ENCODE measurements around the gene ZNF555.
A peak's percentile ranks its signal among the peaks of the same experiment; 100 is the strongest.
"Not testable (repeated sequence)": the region's sequence is repeated elsewhere in the genome, so short reads cannot be mapped to it uniquely, and the experiment has no call there.

ZNF555 gene

DNA sequence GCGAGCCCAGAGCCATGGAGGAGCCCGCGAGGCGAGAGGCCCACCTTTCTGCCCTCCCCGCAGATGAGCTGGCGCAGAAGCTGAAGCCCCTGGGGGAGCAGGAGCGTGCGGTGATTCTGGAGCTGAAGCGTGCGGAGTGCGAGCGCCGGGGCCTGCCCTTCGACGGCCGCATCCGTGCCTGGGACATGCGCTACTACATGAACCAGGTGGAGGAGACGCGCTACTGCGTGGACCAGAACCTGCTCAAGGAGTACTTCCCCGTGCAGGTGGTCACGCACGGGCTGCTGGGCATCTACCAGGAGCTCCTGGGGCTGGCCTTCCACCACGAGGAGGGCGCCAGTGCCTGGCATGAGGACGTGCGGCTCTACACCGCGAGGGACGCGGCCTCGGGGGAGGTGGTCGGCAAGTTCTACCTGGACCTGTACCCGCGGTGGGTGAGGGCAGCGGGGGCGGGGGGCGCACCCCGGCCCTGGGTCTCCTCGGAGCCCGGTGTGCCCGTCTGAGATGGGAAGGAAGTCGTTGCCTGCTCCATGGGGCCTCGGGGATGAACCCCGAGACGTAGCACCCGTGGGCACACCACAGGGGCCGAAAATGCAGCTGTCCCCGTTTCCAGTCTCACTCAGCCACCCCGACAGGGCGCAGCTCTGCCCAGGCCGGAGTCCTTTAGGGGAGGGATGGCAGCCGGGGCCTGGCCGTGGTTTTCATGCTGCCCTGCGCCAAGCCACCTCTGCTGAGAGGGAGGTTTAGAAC is 33.7 kb upstream of the ZNF555 start:
- DNase-seq (ENCODE audit: low read depth in 2 of 3, low spot score in 2 of 3) = no peak

DNA sequence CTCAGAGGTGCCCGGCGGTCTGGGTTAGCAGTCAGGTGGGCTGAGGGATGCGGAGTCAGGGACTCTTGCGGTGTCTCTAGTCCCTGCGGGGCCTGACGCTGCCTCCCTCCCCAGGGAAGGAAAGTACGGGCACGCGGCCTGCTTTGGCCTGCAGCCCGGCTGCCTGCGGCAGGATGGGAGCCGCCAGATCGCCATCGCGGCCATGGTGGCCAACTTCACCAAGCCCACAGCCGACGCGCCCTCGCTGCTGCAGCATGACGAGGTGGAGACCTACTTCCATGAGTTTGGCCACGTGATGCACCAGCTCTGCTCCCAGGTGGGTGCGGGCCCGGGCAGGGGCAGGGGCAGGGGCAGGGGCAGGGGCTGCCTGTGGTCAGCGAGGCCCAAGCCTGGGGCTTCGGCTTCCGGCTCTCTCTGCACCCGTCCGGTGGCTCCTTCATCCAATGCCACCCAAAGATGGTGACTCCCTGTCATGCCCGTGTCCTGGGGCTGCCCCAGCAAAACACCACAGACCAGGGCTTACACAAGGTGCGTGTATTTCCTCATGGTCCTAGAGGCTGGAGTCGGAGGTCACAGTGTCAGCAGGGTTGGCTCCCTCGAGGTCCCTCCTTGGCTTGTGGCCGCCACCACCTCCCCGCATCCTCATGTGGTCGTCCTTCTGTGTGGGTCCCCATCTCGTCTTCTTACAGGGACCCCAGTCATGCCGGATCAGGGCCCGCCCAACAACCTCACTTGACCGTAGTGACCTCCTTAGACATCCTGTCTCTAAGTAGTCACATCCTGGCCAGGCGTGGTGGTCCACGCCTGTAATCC is 32.9 kb upstream of the ZNF555 start:
- DNase-seq (ENCODE audit: low read depth in 2 of 3, low spot score in 2 of 3) = no peak

- no peak for DNase-seq (ENCODE audit: low read depth in 2 of 3, low spot score in 2 of 3)
Observed at GRCh38 chr19:2809387-2810140, 31.7 kb upstream of the ZNF555 start.

DNA sequence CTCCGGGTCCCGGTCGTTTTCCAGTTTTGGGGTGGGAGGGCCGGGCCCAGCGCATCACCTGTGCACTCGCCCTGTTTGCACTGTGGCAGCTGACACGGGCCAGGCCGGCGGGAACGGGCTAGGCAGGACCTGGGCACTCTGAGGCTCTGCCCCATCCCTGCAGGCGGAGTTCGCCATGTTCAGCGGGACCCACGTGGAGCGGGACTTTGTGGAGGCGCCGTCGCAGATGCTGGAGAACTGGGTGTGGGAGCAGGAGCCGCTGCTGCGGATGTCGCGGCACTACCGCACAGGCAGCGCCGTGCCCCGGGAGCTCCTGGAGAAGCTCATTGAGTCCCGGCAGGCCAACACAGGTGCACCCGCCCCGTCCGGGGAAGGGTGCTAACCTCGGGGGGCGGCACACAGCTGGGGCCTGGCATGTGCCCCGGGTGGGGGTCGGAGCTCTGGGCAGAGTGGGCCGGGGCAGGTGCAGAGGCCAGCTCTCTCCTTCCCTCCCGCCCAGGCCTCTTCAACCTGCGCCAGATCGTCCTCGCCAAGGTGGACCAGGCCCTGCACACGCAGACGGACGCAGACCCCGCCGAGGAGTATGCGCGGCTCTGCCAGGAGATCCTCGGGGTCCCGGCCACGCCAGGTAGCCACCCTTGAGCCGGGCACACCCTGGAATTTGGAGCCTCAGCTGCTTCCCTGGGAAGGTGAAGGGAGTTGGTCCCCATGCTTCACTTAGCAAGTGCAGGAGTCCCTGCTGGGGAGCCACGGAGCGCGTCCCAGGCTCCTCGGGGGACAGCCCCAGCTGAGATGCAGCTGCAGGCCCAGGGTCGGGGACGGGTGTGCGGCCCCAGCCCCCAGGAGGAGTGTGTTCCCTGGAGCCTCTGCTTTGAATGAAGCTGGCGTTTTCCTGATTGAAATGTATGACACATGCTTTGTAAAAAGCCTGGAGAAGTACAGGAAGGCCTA is 30.9 kb upstream of the ZNF555 start:
- DNase-seq (ENCODE audit: low read depth in 2 of 3, low spot score in 2 of 3) = no peak

DNA sequence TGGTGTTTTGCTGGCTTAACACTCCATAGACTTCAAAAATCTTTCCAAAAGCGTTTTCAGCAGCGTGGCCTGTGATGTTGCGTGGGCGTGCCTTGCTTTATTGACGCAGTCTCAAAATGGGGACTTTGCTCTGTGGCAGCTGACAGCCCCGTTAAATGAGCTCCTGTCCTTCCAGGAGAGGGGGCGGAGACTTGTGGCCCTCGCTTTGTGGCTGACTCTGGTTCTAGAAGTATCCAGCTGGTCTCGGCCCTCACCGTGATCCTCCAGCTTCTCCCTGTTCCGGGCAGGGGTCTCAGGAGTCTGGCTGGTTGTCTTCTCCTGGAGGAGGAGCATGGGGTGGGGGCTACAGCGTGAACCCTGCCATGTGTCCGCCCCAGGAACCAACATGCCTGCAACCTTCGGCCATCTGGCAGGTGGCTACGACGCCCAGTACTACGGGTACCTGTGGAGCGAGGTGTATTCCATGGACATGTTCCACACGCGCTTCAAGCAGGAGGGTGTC is 30.0 kb upstream of the ZNF555 start:
- DNase-seq (ENCODE audit: low read depth in 2 of 3, low spot score in 2 of 3) = no peak

- DNase-seq (ENCODE audit: low read depth in 2 of 3, low spot score in 2 of 3) = no peak
Observed at GRCh38 chr19:2811735-2812413, 29.4 kb upstream of the ZNF555 start.

DNA sequence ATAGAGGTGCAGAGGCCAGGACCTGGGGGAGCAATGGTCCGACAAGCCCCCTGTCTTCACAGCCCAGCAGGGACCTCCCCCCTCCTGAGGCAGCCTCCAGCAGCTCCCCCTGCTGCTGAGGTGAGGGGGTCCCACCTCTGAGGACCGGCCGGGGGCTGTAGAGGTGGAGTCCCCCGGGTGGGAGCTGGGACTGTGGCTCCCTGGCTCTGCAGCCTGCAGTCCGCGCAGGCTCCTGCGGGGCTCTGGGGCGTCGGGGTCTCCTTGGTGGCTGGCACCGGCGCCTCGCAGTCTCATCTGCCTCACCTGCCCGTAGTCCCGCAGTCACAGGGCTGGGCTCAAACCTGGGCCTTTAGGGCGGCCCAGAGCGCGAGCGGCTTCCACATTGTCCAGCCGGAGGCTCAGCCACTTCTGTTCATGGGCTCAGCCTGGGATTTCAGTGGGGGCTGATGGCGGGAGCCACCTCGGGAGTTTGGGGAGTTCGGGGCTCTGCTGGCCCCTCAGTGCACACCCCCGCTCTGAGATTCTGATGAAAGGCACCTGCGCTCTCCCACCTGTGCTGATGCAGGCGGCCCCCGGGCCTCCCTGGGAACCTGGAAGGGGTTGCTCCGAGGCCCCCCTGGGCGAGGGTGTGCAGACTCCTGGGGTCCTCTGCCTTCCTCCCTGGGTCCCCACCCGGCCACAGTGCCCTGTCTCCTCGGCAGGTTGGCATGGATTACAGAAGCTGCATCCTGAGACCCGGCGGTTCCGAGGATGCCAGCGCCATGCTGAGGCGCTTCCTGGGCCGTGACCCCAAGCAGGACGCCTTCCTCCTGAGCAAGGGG is 28.7 kb upstream of the ZNF555 start:
- DNase-seq (ENCODE audit: low read depth in 2 of 3, low spot score in 2 of 3) = no peak

DNA sequence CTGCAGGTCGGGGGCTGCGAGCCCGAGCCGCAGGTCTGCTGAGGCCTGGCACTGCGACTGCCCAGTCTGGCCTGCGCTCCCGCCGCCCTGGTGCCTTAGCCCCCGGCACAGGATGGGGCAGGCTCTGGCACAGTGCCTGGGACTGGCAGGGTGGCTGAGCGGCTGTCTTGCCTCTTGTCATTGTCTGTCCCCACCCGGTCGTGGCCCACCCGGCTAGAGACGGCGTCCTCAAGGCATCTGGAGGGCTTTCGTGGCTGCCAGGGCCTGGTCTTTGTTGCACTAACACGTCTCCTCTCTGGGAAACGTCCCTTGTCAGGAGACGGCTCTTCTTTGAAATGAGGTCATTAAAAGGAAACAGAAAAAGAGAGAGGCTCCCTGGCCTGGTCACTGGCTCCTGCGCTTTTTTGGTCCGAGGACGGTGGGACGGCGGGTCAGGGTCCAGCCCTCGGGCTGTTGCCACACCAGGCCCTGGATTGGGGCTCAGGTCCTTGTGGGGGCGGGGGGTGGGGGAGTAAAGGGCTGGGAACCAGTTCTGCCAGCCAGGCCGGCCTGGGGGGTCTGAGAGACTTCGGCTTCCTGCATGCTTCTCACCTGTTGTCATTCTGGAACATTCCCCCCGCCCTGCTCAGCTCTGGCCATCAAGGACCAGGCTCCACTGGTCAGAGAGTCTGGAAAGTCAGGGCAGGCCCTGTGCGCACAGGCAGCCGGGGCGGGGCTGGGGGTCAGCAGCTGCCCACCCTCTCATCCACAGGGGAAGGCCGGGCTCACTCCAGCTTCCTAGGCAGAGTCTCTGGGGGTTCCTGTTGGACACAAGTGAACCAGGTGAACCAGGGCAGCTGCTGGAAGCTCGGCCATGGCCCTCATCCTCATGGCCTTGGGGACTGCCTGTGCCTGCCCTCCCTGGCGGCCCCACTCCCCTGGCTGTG is 27.8 kb upstream of the ZNF555 start:
- no peak for DNase-seq (ENCODE audit: low read depth in 2 of 3, low spot score in 2 of 3)

DNA sequence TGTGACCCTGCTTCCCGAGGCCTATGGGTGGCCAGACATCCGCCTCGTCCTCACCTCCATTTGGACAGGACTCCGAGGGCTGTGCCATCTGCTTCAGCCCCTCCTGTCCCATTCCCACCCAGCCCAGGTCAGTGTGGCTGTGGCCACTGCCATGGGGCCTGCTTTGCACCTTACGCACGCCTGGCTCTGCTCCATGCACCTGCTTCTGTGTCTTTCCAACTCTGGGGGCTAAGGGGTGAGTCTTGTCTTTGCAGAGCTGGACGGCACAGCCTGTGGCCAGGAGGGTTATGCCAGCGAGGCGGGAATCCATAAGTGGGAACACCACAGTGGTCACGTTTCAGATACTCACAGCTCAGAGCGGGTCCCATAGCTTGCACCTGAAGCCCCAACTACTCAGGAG is 26.8 kb upstream of the ZNF555 start:
- DNase-seq (ENCODE audit: low read depth in 2 of 3, low spot score in 2 of 3) = no peak

- DNase-seq (ENCODE audit: low read depth in 2 of 3, low spot score in 2 of 3) = no peak
Observed at GRCh38 chr19:2815191-2815614, 26.1 kb upstream of the ZNF555 start.

DNA sequence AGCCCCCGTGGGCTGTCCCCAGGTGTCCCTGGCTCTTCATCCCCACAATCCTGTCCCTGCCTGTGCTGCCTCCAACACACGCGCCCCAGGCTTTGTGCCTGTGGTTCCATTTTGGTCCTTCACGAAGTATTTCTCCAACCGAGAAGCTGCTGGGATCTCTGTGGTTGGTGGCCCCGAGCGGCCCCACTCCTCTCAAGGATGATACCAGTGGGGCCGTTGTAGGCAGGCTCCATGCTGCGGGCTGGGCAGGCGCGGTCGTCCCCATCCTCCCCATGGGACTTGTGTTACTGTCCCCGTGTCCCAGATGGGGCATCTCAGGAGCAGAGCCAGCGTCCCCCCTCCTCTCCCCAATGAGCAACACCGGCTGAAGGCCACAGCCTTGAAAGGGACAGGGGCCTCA is 25.4 kb upstream of the ZNF555 start:
- no peak for DNase-seq (ENCODE audit: low read depth in 2 of 3, low spot score in 2 of 3)

DNA sequence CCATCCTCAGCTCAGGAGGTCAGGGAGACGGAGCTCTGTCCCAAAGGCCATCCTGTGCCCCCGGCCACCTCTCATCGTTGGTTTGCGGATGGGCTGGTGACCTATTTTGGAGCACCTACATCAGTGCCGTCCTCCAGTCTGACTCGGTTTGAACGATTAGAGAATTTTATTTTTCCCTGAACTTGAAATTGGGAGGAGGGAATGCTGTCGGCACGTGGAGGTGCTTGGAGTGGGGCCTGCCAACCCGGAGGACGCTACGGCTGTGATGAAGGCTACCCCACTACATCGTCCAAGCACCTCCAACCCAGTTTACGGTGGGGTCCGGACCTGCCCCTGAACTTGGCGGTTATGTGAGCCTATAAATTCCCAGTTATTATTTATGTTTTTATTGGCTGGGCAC is 24.6 kb upstream of the ZNF555 start:
- DNase-seq (ENCODE audit: low read depth in 2 of 3, low spot score in 2 of 3) = no peak

DNA sequence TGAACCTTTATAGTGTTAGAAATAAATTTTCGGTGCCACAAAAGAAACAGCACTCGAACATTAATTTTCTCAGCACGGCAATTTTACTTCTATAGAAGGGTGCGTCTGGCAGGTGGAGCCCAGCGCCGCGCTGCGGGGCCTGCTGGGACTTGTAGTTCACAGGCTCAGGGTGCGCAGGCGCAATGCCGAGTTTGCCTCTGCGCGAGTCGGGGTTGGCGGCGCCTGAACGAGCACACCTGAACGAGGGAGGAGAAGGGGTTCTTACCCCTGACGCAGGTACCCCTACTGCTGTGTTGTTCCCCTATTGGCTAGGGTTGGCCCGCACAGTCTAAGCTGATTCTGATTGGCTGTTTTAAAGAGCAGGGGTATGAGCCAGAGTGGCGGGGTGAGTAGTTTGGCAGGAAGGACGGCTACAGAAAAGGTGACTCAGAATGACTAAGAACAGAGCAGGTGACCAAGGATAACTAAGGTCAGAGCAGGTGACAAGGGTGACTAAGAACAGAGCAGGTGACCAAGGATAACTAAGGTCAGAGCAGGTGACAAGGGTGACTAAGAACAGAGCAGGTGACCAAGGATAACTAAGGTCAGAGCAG is 23.9 kb upstream of the ZNF555 start:
- not testable (repeated sequence) for DNase-seq (ENCODE audit: low read depth in 2 of 3, low spot score in 2 of 3)

- peak; percentile 95 to 98 (median 98) for DNase-seq (ENCODE audit: low read depth in 2 of 3, low spot score in 2 of 3)
Observed at GRCh38 chr19:2819540-2820111, 21.6 kb upstream of the ZNF555 start, which contains the start of gene ZNF554. Gene ZNF554, plus strand, starts transcription at chr19:2819868. Its CDS starts 204 bp downstream, at chr19:2820072.

DNA sequence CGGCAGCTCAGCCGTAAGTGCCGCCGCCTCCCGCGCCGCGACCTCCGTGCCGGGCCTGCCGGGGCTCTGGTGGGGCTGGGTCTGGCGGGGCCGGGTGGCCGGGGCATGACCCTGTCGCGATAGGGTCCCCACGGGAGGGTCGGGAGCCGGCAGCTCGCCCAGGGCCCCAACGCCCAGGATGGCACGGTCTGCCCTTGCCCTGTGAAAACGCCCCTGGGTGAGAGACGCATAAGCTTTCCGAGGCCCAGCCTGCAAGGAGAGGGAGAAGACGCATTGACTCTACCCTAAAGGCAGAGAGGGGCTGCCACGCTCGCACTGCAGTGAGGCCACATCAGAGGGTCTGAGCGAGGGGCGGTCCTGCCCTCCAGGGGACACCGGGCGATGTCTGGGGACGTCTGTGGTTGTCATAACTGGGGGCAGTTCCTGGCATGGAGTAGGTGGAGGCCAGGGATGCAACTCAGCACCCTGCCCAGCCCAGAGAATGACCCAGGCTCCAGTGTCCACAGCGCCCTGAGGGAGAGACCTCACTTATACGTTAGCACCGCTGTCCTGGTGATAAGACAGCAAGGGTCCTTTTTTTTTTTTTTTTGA is 21.1 kb upstream of the ZNF555 start:
- no peak for DNase-seq (ENCODE audit: low read depth in 2 of 3, low spot score in 2 of 3)

- no peak for DNase-seq (ENCODE audit: low read depth in 2 of 3, low spot score in 2 of 3)
Observed at GRCh38 chr19:2822846-2823245, 18.4 kb upstream of the ZNF555 start.

DNA sequence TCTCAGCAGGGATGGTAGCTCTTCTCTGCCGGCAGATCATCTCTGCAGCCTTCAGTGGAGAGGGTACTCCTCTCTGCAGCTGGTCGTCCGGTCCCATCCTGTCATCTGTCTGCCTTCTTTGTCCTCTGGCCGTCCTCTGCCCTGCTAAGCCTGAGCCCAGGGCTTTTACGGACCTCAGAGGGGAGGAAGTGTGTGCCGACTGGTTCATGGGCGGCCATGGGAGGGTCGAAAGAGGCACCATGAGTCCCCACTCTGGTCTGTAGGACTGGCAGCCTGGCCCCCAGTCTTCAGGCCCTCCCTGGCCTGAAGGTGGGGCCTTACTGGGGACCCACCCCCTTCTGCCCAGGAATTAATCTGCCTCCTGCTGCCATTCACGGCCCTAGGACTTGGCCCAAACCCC is 17.6 kb upstream of the ZNF555 start:
- no peak for DNase-seq (ENCODE audit: low read depth in 2 of 3, low spot score in 2 of 3)
